Dedifferentiated amniotic fluid mesenchymal stem cell (primary cell): Measurements from ENCODE around the gene VPS35L.
"Not testable (repeated sequence)": the region's sequence is repeated elsewhere in the genome, so short reads cannot be mapped to it uniquely, and the experiment has no call there.

Experiments
- DNase-seq: peaks from one replicate; pipeline ENCODE4 v3.0.0-alpha.2; 2016; ENCODE audit errors: extremely low spot score

The VPS35L gene

DNA sequence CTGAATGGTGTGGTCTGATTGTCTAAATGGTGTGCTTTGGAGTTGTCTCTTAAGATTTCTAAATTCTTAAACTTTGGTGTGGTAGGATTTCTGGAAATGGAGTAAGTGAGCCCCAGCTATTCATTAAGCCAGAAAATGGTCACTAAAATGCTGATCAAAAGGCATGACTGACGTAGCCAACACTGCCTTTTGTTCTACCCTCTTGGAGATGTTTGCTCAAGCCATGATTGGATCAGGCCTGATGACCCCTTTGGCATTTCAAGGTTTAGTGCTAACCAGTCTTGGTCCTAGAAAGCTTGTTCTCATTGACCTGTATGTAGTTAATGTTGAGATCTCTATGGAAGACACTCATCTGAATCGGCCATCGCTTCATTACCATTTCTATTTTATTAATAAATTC is 94.5 kb downstream of the VPS35L start:
- no peak for DNase-seq

DNA sequence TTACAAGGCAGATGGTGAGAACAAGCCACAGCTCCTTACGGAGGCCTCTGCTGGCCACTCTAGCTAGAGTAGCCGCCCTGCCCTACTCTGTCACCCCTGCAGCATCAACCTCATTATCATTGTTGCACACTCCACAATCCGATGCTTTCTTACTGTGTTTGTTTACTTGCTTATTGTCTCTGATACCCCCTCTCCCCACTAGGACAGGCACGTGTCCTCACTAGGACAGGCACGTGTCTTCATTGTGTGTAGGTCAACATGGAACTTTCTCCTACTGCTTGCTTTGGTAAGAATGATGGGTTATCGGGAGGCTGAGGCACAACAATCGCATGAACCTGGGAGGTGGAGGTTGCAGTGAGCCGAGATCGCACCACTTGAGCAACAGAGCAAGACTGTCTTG is 98.6 kb downstream of the VPS35L start:
- DNase-seq = no peak

DNA sequence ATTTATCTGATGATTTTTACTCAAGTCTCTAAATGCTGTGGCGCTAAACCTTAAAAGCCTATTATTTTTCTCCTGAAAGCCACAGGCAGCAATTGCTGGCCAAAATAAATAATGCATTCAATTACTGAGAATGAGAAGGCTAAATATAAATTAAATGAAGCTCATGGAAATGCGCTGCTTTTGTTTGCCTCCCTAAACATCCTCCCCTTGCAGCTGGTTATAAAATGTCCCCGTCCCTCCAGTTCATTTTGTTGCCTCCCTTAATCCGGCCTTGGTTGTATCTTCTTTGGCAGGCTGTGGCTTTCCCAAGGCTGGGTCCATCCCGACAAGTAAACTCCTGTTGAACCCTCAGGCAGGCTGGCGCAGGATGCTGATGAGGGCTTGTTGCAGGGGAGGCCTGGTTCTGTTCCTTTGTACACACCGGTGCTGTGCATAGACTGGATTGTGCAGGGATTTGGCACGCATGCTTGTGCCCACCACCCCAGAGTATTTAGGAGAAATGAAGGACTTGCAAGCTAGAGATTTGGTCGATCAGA is 99.8 kb downstream of the VPS35L start:
- DNase-seq = no peak

DNA sequence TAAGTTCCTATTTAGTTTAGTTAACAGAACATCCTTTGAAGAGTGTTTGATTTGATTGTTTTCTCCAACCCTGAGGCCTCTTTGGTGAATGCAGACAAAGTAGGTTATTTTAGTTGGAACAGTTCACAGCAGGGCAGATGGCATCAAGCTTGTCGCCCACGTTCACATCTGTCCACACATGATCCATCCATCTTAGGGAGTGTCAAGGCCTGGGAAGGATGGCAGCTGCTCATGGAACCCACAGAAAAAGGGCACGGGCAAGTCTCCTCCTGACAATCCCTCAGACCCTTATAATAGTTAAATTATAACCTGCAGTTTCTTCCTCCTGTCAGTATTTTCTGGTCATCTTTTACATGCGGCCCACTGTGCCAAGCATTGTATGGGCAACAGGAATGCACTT is 102.3 kb downstream of the VPS35L start:
- no peak for DNase-seq

DNA sequence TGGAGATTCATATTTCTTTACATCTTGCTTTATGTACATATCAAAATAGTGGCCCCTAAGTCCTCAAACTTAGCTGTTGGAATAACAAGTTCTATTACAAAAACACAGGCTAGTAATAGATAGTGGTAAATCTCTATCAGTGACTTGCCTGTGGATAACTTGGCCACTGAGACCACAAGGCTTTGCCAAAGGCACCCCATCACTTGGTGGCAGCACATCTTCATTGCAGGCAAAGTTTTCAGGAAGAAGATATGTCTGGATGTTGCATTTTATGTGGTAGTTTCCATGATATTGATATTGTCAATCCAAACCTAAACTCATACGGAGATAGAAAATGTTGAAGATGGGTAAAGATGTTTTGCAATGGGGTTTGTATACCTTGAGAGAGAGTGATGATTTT is 104.1 kb downstream of the VPS35L start:
- DNase-seq = no peak

DNA sequence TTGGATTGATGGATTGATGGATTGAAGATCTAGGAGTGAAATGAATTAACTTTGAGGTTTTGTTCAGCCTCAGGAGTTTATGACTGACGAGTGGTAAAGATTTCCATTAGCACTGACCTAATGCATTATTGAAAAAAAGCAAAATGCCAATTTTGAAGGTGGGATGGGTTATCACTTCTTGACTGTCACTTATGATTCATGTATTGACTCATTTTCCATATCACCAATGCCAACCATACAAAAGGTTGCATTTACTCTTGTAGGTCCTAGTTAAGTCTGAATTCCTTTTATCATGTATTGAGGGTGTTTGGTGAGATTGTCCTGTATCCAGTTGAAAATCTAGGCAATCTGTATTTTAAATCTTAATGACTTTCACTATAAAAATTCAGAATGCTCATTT is 104.9 kb downstream of the VPS35L start:
- DNase-seq = no peak

DNA sequence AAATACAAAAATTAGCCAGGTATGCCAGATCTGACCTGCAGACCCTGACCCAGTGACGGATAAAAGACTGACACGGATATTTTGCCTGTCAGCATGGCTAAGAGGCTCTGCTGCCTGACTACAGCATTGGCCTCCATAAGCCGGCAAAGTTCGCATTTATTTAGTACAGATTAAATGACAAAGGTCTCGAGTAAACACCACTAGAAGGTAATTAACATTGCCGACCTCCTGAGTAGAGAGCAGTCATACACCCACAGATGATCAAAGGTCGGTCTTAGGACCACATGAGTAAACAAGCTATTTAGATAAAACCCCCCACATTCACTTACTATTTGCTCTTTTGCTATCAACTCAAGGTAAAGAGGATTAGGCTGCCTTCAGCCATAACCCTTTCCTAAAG is 106.8 kb downstream of the VPS35L start:
- no peak for DNase-seq

DNA sequence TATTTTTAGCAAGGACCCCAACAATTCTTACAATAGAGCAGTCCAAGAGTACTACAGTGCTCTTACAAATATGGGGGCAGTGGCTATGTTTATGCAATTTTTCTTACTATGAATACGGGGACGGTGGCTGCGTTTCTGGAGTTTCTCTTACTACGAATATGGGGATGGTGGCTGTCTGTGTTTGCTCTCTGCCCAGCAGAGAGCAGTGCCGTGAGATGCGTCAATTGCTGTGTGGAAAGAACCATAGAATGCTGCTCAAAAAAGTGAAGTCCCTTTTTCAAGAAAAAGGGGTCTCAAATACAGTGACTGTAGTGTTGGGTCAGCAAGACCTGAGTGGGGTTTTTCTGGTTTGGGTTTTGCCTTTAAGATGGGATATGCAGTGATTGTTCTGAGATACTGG is 108.7 kb downstream of the VPS35L start:
- no peak for DNase-seq

DNA sequence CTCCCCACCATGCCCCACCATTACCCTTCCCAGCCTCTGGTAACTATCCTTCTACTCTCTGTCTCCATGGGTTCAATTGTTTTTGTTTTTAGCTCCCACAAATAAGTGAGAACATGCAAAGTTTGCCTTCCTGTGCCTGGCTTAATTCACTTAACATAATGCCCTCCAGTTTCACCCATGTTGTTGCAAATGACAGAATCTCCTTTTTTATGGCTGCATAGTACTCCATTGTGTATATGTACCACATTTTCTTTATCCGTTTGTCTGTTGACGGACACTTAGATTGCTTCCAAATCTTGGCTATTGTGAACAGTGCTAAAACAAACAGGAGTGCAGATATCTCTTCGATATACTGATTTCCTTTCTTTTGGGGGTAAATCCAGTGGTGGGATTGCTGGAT is 109.8 kb downstream of the VPS35L start:
- not testable (repeated sequence) for DNase-seq

DNA sequence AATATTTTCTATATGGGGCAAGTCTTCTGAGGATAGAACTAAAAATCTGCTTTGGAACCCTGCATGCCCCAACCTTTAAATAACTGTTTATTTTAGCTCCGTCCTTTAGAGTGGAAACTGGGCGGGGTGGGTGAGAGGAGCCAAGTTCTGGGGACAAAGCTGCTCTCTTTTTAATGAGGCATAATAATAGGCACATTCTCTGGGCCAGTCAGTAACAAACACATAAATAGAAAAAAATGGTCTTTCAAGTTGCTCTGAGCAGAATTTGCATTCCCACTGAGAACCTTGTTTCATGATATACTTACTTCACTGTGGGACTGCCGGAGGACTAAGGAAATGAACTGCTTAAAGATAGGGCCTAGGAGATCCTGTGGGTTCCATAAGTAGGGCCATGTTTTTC is 111.0 kb downstream of the VPS35L start:
- no peak for DNase-seq

DNA sequence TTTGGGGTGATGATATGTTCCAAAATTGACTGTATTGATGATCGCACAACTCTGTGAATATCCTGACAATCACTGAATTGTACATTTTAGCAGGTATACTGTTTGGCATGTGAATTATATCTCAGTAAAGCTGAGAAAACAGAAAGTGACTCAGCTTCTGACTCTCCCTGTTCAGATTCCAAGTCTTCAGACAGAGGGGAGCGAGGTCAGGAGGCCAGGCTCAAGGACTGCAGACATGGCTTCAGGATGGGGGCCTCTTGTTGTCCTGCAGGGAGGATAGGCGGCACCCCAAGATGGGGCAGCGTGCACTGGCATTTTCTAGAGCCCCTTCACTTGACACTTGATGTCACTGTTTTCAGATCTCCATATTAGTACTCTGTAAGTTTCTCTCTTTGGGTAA is 116.9 kb downstream of the VPS35L start:
- no peak for DNase-seq

DNA sequence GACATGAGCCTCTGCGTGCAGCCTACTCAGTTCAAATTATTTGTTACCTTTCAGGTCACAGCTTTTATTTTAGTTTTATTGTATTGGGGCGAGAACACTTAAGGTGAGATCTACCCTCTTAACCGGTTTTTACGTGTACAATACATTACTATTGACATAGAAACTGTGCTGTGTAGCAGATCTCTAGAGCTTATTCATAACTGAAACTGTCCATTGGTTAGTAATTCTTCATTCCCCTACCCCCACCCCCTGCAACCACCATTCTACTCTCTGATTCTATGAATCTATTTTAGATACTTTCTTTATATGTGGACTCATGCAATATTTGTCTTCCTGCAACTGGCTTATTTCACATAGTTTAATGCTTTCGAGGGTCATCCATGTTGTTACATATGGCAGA is 119.0 kb downstream of the VPS35L start:
- DNase-seq = no peak

DNA sequence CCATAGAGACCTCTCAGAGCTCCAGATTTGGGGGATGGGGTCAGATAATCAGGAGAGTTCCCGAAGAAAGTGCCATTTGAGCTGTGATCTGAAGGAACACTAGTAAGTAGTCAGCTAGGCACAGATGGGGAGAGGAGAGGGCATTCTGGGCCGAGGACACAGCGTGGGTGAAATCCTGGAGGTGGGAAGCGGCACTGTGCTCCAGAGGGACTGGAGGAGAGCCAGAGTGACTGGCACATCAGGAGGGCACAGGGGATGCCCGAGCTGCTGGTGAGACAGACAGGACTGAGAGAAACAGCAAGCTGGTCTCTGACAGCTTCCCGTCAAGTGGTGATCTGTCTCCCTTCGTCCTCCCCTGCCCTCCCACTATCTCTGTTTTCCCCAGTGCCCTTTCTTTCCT is 121.9 kb downstream of the VPS35L start:
- no peak for DNase-seq

DNA sequence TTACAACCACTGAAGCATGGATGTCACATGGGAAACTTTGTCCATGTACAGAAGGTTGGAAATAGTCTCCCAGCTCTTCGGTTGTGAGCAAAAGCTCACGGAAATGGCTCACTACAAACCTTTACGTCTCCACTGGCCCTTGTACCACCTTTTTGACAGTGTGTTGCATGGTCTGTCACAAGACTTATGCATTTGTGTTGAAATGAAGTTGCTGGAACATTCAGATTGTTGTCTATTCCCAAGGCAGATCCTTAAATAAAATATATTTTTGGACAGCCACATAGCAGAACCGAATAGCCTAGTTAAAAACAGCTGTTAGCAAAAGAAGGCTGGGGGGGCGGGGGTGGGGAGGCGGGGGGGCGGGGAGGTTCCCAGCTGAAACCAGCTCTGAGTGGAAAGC is 123.3 kb downstream of the VPS35L start:
- no peak for DNase-seq

DNA sequence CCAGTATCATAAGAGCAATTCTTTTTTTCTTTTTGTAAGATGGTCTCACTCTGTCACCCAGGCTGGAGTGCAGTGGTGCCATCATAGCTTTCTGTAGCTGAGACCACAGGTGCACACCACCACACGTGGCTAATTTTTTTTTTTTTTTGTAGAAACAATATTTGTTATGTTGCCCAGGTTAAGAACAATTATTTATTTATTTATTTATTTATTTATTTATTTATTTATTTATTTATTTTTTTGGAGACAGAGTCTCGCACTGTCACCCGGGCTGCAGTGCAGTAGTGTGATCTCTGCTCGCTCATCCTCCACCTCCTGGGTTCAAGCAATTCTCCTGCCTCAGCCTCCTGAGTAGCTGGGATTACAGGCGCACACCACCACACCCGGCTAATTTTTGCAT is 123.8 kb downstream of the VPS35L start:
- DNase-seq = not testable (repeated sequence)

DNA sequence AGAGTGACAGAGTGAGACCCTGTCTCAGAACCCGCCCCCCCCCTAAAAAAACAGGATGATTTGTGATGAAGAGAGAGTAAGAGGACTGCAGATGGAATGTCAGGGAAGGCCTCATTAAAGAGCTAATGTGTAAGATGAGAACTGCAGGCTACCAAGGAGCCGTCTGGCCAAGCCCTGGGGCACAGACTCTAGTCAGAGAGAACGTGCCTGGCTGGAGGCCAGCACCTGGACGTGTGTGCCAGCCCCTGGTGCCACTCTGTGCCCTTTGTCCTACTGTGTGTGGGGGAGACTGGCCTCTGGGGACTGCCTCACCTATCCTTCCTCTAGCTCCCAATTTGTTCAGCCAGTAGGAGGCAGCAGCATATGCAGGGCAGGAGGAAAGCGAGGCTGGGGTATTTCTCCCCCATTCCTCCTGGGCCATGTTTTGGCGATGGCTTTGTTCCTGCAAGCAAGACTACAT is 125.4 kb downstream of the VPS35L start:
- DNase-seq = no peak

DNA sequence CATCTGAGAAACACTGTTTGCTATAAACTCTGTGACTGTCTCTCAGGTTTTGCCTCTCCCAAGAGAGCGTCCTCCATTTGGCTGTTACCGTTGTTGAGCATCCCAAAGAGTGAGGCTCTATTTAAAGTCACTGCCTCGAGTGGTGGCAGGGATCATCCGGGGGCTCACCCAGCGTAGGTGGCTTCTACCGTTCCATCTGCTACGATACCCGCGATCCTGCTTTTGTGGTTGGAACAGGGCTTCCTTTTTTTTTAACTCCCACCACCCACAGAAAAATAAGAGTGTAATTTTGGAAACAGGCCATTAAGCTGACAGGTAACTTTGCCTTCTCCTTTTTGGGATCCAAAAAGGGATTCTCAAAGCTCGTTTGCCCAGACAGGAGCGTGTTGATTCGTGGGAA is 126.1 kb downstream of the VPS35L start:
- no peak for DNase-seq

DNA sequence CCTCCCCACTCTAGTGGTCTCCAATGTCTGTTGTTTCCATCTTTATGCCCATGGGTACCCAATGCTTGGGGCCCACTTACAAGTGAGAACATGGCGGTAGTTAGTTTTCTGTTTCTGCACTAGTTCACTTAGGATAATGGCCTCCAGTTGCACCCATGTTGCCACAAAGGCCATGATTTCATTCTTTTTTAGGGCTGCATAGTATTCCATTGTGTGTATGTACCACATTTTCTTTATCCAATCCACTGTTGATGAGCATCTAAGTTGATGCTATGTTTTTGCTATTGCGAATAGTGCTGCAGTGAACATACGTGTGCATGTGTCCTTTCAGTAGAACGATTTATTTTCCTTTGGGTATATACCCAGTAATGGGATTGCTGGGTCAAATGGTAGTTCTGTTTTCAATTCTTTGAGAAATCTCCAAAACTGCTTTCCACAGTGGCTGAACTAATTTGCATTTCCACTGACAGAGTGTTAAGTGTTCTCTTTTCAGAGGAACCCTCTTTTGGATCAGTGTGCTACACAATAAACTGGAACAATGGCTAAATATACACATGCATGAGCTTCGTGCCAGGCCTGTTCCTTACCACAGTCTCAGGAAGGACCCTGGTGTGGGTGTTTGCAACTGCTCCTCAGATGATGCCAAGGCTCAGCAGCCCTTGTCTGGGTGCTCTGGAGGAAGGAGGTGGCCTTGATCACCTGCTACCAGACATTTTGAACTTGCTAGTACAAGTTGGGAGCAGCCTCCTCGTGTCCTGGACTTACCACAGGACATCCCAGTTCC is 128.1 kb downstream of the VPS35L start:
- DNase-seq = no peak

DNA sequence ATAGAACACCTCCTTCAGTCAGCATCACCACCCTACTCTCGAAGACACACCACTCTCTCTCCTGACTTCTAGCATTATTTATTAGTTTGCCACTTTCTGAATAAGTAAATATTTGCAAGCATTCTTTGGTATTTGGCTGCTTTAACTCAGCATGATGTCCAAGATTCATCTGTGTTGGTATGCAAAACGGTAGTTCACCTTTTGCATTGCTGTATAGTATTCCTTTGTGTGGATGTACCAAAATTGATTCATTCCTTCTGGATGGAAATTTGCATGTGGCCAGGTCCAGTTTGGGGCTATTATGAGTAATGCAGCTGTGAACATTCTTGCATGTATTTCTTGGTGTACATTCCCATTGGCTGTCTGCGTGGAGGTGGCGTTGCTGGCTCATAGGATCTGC is 129.7 kb downstream of the VPS35L start:
- no peak for DNase-seq

DNA sequence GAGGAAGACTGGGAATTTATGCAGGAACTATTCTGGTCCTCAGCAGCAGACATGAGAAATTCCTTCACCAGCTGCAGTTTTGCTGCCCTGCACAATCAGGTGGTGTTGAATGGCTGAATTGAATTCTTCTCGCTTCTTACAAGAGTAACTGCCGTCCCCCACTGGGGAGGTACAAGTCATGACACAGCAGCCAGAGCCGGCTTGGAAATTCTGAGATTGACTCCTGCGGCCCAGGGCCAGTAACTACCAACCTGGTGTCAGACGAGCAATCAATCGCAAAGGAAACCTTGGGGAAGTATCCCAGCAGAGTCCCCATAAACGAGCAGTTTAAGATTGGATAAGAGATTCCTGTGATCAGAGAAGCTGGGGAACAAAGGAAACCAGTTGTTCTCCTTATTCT is 131.8 kb downstream of the VPS35L start:
- DNase-seq = no peak

DNA sequence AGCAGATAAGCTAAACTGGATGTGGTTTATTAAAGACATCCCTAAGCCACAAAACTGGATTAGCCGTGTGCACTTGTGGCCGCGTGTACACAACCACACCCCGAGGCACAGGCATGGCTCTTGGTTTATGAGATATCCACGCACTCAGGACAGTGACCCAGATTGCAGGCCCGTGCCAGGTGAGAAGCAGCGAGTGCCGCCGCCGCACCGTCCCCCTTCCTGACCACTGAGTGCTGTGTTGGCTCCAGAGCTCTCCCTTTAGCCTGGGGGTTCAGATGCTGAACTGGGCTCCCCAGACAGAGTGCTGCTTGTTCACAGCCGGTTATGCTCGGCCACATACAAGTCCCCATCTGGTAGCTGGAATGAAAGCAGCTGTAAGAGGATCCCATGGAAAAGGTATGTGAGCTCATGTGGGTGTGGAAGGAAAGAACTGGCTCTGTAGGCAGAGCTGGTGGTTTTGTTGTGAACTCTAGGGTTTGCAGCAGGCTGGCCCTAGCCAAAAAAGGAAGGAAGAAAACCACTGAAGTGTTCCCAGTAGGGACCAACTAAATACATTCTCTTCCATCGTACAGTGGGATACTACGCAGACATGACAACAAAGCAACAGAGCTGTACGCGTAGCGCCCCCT is 133.0 kb downstream of the VPS35L start:
- no peak for DNase-seq

DNA sequence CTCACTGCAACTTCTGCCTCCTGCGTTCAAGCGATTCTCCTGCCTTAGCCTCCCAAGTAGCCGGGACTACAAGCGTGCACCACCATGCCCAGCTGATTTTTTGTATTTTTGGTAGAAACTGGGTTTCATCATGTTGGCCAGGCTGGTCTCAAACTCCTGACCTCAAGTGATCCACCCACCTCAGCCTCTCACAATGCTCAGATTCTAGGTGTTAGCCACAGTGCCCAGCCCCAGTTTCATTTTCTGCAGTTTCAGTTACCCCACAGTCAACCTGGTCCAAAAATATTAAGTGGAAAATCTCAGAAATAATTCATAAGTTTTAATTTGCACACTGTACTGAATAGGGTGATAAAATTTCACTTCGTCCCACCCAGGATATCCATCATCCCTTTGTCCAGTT is 133.8 kb downstream of the VPS35L start:
- no peak for DNase-seq

DNA sequence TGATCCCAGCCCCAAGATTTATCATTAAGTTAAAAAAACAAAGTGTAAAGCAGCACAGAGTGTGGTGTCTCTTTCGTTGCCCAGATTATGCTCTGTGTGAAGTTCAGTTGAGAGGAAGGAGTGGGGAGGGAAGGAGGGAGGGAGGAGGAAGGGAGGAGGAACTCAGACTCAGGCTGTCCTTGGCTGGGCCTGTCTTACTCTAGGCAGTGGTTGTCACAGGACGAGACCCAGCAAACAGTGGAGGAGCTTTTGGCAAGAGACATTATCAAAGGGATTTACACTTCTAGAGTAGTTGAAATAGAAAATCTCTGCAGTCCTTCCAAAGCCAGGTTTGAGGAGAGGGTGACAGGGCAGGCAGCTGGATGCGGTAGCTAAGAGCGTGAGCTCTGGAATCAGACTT is 134.7 kb downstream of the VPS35L start:
- DNase-seq = no peak
